Natural killer cell treated with Interleukin-12 subunit alpha and Interleukin-12 subunit beta and Interleukin-15 and Interleukin-18, amount 100 ng/mL, for 72 hours (primary cell): ENCODE measurements around the gene HMGXB4. TPM values are rescaled to one million over a fixed set of nuclear protein-coding genes. Genes with fewer than 3 reads are reported as not detected.

Experiments used
- total RNA-seq, 2 donors: library from RNA; stranded (reverse); gene quantifications; one replicate each; pipeline ENCODE4 v1.2.3, GENCODE V29; 2022

Gene HMGXB4
- total RNA-seq, 2 donors from 2014 or later: 32.1 to 45.4 TPM

Other genes with a start within 250 kb of the HMGXB4 start
- gene ISX, start 191.3 kb upstream of the HMGXB4 start, total RNA-seq: not detected
- 10 to 100 TPM; 30.4 to 38.9 TPM for gene TOM1, start 42.4 kb downstream of the HMGXB4 start, total RNA-seq
- 1 to 10 TPM; 4.9 to 7.3 TPM for gene HMOX1, start 123.6 kb downstream of the HMGXB4 start, total RNA-seq
- 100 to 1,000 TPM; 169 to 339 TPM for gene MCM5, start 142.6 kb downstream of the HMGXB4 start, total RNA-seq